HepG2 (cell line): ENCODE measurements around the gene TACC2. TPM values are rescaled to one million over a fixed set of nuclear protein-coding genes. Genes with fewer than 3 reads are reported as not detected.
A peak's percentile ranks its signal among the peaks of the same experiment; 100 is the strongest.

Source experiments
- ATF7-NPFF ChIP-seq: sonication (generic); formaldehyde crosslinking; IDR thresholded peaks from 2 replicates; pipeline ENCODE4 v1.8.1; 2023; ENCODE audit warnings: mild to moderate bottlenecking, low read depth, missing genetic modification reagents, moderate library complexity
- BCL6 ChIP-seq: IDR thresholded peaks from 2 replicates; pipeline ENCODE4 v1.6.1; 2016; ENCODE audit warnings: missing genetic modification reagents, missing compliant biosample characterization
- FOXA1 ChIP-seq, 2 experiments: fragments of 450-650 bp in 1 of 2; sonication (generic) in 1 of 2; formaldehyde crosslinking in 1 of 2; IDR thresholded peaks; 2 replicates each; pipeline versions ENCODE4 v1.4.0 to v1.6.1; 2016 to 2020; ENCODE audit warnings: missing genetic modification reagents in 1 of 2
- HNF4A ChIP-seq: sonication (generic); formaldehyde crosslinking; IDR thresholded peaks from 2 replicates; pipeline ENCODE4 v1.4.0; 2020; ENCODE audit warnings: missing genetic modification reagents
- HNRNPLL ChIP-seq: fragments of 200-400 bp; formaldehyde crosslinking; IDR thresholded peaks from 2 replicates; pipeline ENCODE4 v1.6.1; 2017; ENCODE audit warnings: mild to moderate bottlenecking, low read depth, low read length; ENCODE audit not compliant: poor library complexity, severe bottlenecking
- KDM5B ChIP-seq: sonication (generic); formaldehyde crosslinking; IDR thresholded peaks from 2 replicates; pipeline ENCODE4 v1.4.0; 2020; ENCODE audit warnings: missing genetic modification reagents, mild to moderate bottlenecking, borderline replicate concordance
- KLF16 ChIP-seq, 2 experiments: sonication (generic) in 1 of 2; formaldehyde crosslinking in 1 of 2; IDR thresholded peaks; 2 replicates each; pipeline versions ENCODE4 v1.6.1 to v1.8.0; 2016 to 2023; ENCODE audit warnings: missing genetic modification reagents in 2 of 2, missing compliant biosample characterization in 1 of 2
- NRL ChIP-seq: sonication (generic); formaldehyde crosslinking; IDR thresholded peaks from 2 replicates; pipeline ENCODE4 v1.5.0; 2020; ENCODE audit warnings: missing genetic modification reagents, mild to moderate bottlenecking, moderate library complexity, borderline replicate concordance
- RBAK ChIP-seq: sonication (generic); formaldehyde crosslinking; IDR thresholded peaks from 2 replicates; pipeline ENCODE4 v1.5.1; 2020; ENCODE audit warnings: mild to moderate bottlenecking, missing genetic modification reagents
- RORA ChIP-seq: sonication (generic); formaldehyde crosslinking; IDR thresholded peaks from 2 replicates; pipeline ENCODE4 v1.5.0; 2020; ENCODE audit warnings: mild to moderate bottlenecking, missing genetic modification reagents, moderate library complexity
- SIX1 ChIP-seq: sonication (generic); formaldehyde crosslinking; IDR thresholded peaks from 2 replicates; pipeline ENCODE4 v1.4.0; 2020; ENCODE audit warnings: missing genetic modification reagents, borderline replicate concordance
- SP4 ChIP-seq: sonication (generic); formaldehyde crosslinking; IDR thresholded peaks from 2 replicates; pipeline ENCODE4 v1.8.1; 2023; ENCODE audit warnings: mild to moderate bottlenecking, missing genetic modification reagents
- ZC3H13 ChIP-seq: sonication (generic); formaldehyde crosslinking; IDR thresholded peaks from 2 replicates; pipeline ENCODE4 v1.8.1; 2023; ENCODE audit warnings: mild to moderate bottlenecking, missing genetic modification reagents, moderate library complexity
- ZNF329 ChIP-seq: sonication (generic); formaldehyde crosslinking; IDR thresholded peaks from 2 replicates; pipeline ENCODE4 v1.9.0; 2021; ENCODE audit warnings: low read depth, mild to moderate bottlenecking, missing genetic modification reagents
- ZNF460 ChIP-seq: sonication (generic); formaldehyde crosslinking; IDR thresholded peaks from 2 replicates; pipeline ENCODE4 v1.5.1; 2020; ENCODE audit warnings: missing genetic modification reagents, mild to moderate bottlenecking, borderline replicate concordance
- ZNF510 ChIP-seq: sonication (generic); formaldehyde crosslinking; IDR thresholded peaks from 2 replicates; pipeline ENCODE4 v1.4.0; 2020; ENCODE audit warnings: low read depth, mild to moderate bottlenecking, missing genetic modification reagents
- ZNF768 ChIP-seq: sonication (generic); formaldehyde crosslinking; IDR thresholded peaks from 2 replicates; pipeline ENCODE4 v1.4.0; 2020; ENCODE audit warnings: missing genetic modification reagents
- ZNF788 ChIP-seq: sonication (generic); formaldehyde crosslinking; IDR thresholded peaks from 2 replicates; pipeline ENCODE4 v1.5.0; 2020; ENCODE audit warnings: mild to moderate bottlenecking, missing genetic modification reagents, borderline replicate concordance
- ZNF790 ChIP-seq: sonication (generic); formaldehyde crosslinking; IDR thresholded peaks from 2 replicates; pipeline ENCODE4 v1.8.0; 2022; ENCODE audit warnings: missing genetic modification reagents, mild to moderate bottlenecking, borderline replicate concordance
- ZSCAN29 ChIP-seq: sonication (generic); formaldehyde crosslinking; conservative IDR thresholded peaks from 2 replicates; pipeline ENCODE4 v1.4.0; 2020; ENCODE audit warnings: mild to moderate bottlenecking, missing genetic modification reagents
- ZSCAN31 ChIP-seq: sonication (generic); formaldehyde crosslinking; IDR thresholded peaks from 2 replicates; pipeline ENCODE4 v1.5.0; 2020; ENCODE audit warnings: low read depth, mild to moderate bottlenecking, missing genetic modification reagents
- polyA plus RNA-seq, 8 experiments: library from polyadenylated mRNA; depleted of rRNA in 3 of 8; stranded (reverse) in 7 of 8; unstranded in 1 of 8; fragments of >200 nt; fragmentation: Illumina TruSeq in 4 of 8; extraction: Trizol in 4 of 8; gene quantifications; 2 replicates each; pipeline versions ENCODE4 v1.2.1 to v1.2.3, GENCODE V29; 2011 to 2016; ENCODE audit warnings: low read depth in 4 of 8, missing spikeins in 1 of 8, mixed read lengths in 1 of 8; ENCODE audit not compliant: insufficient read depth in 1 of 8
- total RNA-seq, 5 experiments: library from RNA; depleted of rRNA; stranded (reverse); fragments of >200 nt; fragmentation: Illumina TruSeq; extraction: Trizol; gene quantifications; 2 replicates each; pipeline ENCODE4 v1.2.3, GENCODE V29; 2016; ENCODE audit warnings: low read depth in 1 of 5
- TF ChIP-seq, protein P1 (sequence below): sonication (generic); formaldehyde crosslinking; IDR thresholded peaks from 2 replicates; pipeline ENCODE4 v1.5.0; 2020; ENCODE audit warnings: missing genetic modification reagents, mild to moderate bottlenecking, borderline replicate concordance
- TF ChIP-seq, protein P2 (sequence below): IDR thresholded peaks from 2 replicates; pipeline ENCODE4 v1.6.1; 2016; ENCODE audit warnings: low read depth, borderline replicate concordance
- TF ChIP-seq, protein P3 (sequence below): sonication (generic); formaldehyde crosslinking; IDR thresholded peaks from 2 replicates; pipeline ENCODE4 v1.4.0; 2020; ENCODE audit warnings: mild to moderate bottlenecking, missing genetic modification reagents

TACC2 gene
- total and polyA plus RNA-seq, 2 of the 13 experiments (the other 11 are each of a cell fraction or from before 2014, with no cell fraction given): 11.8 to 16.0 TPM

DNA sequence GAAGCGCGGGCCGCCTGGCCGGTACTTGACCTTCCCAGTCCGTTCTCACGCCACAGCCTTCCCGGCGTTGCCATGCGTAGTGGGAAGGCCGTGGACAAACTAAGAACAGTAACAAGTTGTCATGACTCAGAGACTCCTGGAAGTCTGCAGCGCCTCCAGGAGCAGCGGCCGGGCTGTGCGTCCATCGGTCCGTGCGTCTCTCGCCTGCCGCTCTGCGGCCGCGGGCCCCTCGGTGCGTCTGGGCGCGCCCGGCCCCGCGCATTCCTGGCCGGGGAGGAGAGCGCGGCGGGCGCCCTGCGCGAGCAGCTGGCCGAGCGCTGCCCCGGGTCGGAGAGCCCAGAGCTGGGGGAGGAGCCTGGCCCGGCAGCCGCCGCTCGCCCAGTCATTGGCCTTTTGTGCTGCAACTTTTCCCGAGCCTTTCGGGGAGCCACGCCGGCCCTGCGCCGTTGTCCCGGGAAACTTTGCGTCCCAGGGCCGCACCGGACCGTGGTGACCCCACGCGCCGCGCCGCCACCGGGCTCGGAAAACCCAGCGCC, 123.7 kb downstream of the TACC2 start (continued):
- TF ChIP-seq RBAK (CRISPR knock-in tag) (no peak), BCL6 (CRISPR knock-in tag) (peak; percentile 46; the same call in 1 of the 2 replicates), ATF7-NPFF (peak; percentile 50; the same call in 1 of the 2 replicates), ZNF329 (0 out of 2 replicates have a peak, but pooled peaks have one; percentile 73), HNRNPLL (peak; percentile 70), HNF4A (no peak), ZSCAN29 (CRISPR knock-in tag) (no peak; the same call in 1 of the 2 replicates), ZNF788 (peak; percentile 11; the same call in 1 of the 2 replicates), KDM5B (CRISPR knock-in tag) (peak; percentile 15; the same call in 1 of the 2 replicates), RORA (no peak), ZNF510 (CRISPR knock-in tag) (no peak), SP4 (peak; percentile 65), SIX1 (no peak), KLF16 (CRISPR knock-in tag; IDR thresholded peaks at IDR 0.05) (peak in 1 of 2 experiments; percentile 25; a peak in 1 of 4 replicates), NRL (CRISPR knock-in tag) (peak; percentile 34; the same call in 1 of the 2 replicates), ZNF768 (CRISPR knock-in tag) (peak; percentile 52), FOXA1 (IDR thresholded peaks at IDR 0.05) (no peak), FOXA1 (CRISPR knock-in tag; IDR thresholded peaks at IDR 0.05) (peak; percentile 5; the same call in 1 of the 2 replicates), ZSCAN31 (peak; percentile 82), ZNF460 (CRISPR knock-in tag) (peak; percentile 50; the same call in 1 of the 2 replicates), ZNF790 (CRISPR knock-in tag) (0 out of 2 replicates have a peak, but pooled peaks have one; percentile 9), ZC3H13 (CRISPR knock-in tag) (0 out of 2 replicates have a peak, but pooled peaks have one; percentile 11)
- TF ChIP-seq, protein P1, sequence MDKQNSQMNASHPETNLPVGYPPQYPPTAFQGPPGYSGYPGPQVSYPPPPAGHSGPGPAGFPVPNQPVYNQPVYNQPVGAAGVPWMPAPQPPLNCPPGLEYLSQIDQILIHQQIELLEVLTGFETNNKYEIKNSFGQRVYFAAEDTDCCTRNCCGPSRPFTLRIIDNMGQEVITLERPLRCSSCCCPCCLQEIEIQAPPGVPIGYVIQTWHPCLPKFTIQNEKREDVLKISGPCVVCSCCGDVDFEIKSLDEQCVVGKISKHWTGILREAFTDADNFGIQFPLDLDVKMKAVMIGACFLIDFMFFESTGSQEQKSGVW (CRISPR knock-in tag): no peak; the same call in 1 of the 2 replicates
- TF ChIP-seq, protein P2, sequence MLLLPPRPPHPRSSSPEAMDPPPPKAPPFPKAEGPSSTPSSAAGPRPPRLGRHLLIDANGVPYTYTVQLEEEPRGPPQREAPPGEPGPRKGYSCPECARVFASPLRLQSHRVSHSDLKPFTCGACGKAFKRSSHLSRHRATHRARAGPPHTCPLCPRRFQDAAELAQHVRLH: peak; percentile 7; the same call in 1 of the 2 replicates
- TF ChIP-seq, protein P3, sequence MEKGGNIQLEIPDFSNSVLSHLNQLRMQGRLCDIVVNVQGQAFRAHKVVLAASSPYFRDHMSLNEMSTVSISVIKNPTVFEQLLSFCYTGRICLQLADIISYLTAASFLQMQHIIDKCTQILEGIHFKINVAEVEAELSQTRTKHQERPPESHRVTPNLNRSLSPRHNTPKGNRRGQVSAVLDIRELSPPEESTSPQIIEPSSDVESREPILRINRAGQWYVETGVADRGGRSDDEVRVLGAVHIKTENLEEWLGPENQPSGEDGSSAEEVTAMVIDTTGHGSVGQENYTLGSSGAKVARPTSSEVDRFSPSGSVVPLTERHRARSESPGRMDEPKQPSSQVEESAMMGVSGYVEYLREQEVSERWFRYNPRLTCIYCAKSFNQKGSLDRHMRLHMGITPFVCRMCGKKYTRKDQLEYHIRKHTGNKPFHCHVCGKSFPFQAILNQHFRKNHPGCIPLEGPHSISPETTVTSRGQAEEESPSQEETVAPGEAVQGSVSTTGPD: no peak
